ENCODE measurements around the gene LIME1.
"Not testable (repeated sequence)": the region's sequence is repeated elsewhere in the genome, so short reads cannot be mapped to it uniquely, and the experiment has no call there.

Gene LIME1

DNA sequence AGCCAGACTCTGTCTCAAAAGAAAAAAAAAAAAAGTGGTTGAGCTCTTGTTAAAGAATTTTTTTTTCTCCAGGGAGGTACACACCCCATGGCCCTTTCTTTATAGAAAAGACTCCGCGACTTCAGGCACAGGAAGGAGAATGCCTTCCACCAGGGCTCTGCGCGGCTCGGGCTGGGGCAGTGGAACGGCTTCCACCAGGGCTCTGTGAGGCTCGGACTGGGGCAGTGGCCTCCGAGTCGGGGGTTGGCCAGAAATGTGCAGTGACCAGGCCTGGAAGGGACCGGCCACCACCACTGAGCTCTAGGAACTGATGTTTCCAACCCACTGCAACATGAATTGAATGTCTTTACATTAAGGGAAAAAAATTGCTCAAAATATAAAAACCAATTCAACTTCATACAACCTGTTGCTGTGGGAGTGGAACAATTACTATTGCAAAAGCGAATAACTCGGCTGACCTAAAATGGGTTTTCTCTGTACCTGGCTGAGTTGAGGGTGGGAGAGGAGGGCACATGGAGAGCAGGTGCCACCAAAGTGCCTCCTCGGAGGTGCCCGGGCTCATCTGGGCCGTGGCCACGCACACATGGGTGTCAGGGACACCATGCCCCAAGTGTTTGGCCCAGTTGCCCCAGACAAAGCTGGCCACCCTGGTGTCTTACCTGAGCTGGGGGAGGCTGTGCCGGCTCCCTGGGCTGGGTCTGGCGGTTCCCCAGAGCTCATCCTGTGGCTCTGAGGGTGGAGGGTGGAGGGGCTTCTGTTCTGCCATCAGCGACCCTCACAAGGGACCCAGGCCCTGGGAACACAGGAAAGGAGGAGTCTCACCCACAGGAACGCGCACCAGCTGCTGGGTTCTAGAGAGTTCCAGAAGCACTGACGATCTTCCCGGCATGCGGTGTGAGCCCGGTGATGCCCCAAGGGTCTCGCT is 32.4 kb downstream of the LIME1 start:
- Histone ChIP-seq H3K4me1 (ENCODE audit: control insufficient read depth, insufficient read depth, low read length) (no peaks in the 10 kb centered on the region), H3K36me3 (ENCODE audit: control insufficient read depth, insufficient read depth, low read length) (peaks cover 11% of the 10 kb centered on the region; the same call in 1 of the 2 replicates), H3K9me3 (ENCODE audit: control insufficient read depth, insufficient read depth, low read length) (no peaks in the 10 kb centered on the region), H3K4me3 (ENCODE audit: low read length) (no peak overlapping the region), H3K27ac (ENCODE audit: low read length) (no peak overlapping the region), H3K27me3 (ENCODE audit: control insufficient read depth, insufficient read depth, low read length) (no peaks in the 10 kb centered on the region)
- no peak for DNase-seq (ENCODE audit: low read depth, low spot score)
- no CpG with 5 or more reads among the region's 26 CpGs for WGBS (ENCODE audit: insufficient coverage, insufficient read length)

DNA sequence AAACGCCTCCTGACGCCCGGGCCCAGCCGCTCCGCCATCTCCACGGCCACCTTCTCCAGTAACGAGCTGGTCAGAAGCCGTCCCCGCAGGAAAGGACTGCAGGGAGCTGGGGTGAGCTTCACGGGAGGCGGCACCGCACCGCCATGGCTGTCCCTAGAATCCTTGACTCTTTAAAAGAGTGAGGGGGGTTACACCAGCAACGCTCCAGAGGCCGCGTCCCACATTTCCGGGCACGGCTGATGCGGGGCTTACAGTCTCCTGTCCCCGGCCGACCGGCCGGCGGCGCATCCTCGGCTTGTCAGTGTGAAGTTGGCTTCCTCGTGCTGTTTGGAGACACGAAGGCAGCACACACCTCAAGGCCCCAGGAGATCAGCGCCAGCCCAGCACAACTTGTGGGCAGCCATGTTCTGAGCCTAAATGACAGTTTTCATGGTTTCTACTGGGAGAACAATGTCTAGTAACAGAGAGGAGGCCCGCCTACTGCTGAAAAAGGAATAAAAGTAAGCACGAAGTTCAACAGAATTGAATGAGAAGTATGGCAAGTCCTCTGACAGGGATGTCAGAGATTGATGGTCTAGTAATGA is 33.5 kb downstream of the LIME1 start:
- WGBS (ENCODE audit: insufficient coverage, insufficient read length) = no CpG with 5 or more reads among the region's 31 CpGs
- Histone ChIP-seq H3K4me1 (ENCODE audit: control insufficient read depth, insufficient read depth, low read length) (no peaks in the 10 kb centered on the region; the same call in 1 of the 2 replicates), H3K4me3 (ENCODE audit: low read length) (no peak overlapping the region), H3K9me3 (ENCODE audit: control insufficient read depth, insufficient read depth, low read length) (no peaks in the 10 kb centered on the region), H3K36me3 (ENCODE audit: control insufficient read depth, insufficient read depth, low read length) (peaks cover 11% of the 10 kb centered on the region; the same call in 1 of the 2 replicates), H3K27me3 (ENCODE audit: control insufficient read depth, insufficient read depth, low read length) (no peaks in the 10 kb centered on the region), H3K27ac (ENCODE audit: low read length) (no peak overlapping the region)
- no peak for DNase-seq (ENCODE audit: low read depth, low spot score)

DNA sequence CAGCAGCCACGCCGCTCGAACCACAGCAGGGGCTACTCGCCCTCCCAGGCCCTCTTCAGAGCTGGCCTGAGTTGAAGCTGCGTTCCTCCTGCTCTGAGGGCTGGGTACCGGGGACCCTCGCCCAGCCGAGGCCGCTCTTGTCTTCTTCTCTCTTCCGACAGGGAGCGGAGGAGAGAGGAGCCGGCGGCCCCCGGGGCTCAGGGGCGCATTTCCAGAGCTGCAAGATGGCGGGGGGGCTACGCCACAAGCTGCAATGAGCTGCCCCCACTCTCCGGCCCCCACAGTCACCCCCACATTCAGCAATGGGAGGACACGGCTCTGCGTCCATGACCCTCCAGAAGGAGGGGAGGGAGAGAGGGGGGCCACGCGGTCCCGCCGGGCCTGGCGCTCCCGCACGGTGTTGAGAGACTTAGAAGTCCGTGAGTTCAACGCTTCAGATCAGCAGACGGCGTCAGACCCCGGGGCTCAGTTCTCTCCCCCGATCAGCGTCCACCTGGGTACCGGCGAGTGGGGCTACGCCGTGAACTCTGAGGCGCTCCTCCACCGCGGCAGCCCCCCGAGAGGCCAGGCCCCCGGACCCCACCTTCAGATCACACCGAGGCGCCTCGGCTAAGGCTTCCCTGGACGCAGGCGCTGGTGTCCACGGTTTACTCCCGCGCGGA is 34.7 kb downstream of the LIME1 start:
- H3K4me1 ChIP-seq (ENCODE audit: control insufficient read depth, insufficient read depth, low read length) = peaks cover 1% of the 10 kb centered on the region; the same call in 1 of the 2 replicates
- no peak overlapping the region for H3K4me3 ChIP-seq (ENCODE audit: low read length)
- H3K36me3 ChIP-seq (ENCODE audit: control insufficient read depth, insufficient read depth, low read length) = peaks cover 11% of the 10 kb centered on the region; the same call in 1 of the 2 replicates
- no peaks in the 10 kb centered on the region for H3K27me3 ChIP-seq (ENCODE audit: control insufficient read depth, insufficient read depth, low read length)
- DNase-seq (ENCODE audit: low read depth, low spot score) = no peak
- no CpG with 5 or more reads among the region's 52 CpGs for WGBS (ENCODE audit: insufficient coverage, insufficient read length)
- no peak overlapping the region for H3K27ac ChIP-seq (ENCODE audit: low read length)
- no peaks in the 10 kb centered on the region for H3K9me3 ChIP-seq (ENCODE audit: control insufficient read depth, insufficient read depth, low read length)

DNA sequence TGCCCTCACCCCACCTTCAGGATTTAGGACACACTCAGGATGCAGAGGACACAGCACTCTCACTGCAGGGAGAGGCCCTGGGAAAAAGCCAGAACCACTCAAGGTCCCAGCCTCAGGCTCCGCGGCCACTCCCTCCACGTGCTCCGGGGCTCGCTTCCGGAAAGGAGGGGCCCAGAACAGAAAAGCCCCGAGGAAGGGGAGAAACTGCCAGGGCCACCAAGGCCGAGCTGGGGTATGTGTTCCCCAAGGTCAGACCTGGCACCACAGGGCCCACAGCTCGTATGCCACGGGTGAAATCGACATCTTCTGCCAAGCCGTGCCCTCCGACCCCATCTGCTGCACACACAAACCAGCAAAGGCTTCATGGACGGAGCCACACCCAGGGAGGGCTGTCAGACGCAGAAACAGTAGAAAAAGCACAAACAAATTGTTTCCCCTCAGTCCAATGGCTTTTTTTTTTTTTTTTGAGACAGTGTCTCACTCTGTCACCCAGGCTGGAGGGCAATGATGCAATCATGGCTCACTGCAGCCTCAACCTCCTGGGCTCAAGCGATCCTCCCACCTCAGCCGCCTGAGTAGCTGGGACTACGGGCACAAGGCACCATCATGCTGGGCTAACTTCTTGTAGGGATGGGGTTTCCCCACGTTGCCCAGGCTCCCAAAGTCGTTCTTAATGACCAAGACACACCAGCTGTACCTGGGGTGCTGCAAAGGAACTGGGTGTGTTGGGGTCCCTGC is 36.5 kb downstream of the LIME1 start:
- no peaks in the 10 kb centered on the region for H3K27me3 ChIP-seq (ENCODE audit: control insufficient read depth, insufficient read depth, low read length)
- no peaks in the 10 kb centered on the region for H3K9me3 ChIP-seq (ENCODE audit: control insufficient read depth, insufficient read depth, low read length)
- no peak overlapping the region for H3K4me3 ChIP-seq (ENCODE audit: low read length)
- H3K4me1 ChIP-seq (ENCODE audit: control insufficient read depth, insufficient read depth, low read length) = peaks cover 1% of the 10 kb centered on the region; the same call in 1 of the 2 replicates
- no peak for DNase-seq (ENCODE audit: low read depth, low spot score)
- peaks cover 8% of the 10 kb centered on the region; the same call in 1 of the 2 replicates for H3K36me3 ChIP-seq (ENCODE audit: control insufficient read depth, insufficient read depth, low read length)
- no peak overlapping the region for H3K27ac ChIP-seq (ENCODE audit: low read length)
- no CpG with 5 or more reads among the region's 20 CpGs for WGBS (ENCODE audit: insufficient coverage, insufficient read length)

DNA sequence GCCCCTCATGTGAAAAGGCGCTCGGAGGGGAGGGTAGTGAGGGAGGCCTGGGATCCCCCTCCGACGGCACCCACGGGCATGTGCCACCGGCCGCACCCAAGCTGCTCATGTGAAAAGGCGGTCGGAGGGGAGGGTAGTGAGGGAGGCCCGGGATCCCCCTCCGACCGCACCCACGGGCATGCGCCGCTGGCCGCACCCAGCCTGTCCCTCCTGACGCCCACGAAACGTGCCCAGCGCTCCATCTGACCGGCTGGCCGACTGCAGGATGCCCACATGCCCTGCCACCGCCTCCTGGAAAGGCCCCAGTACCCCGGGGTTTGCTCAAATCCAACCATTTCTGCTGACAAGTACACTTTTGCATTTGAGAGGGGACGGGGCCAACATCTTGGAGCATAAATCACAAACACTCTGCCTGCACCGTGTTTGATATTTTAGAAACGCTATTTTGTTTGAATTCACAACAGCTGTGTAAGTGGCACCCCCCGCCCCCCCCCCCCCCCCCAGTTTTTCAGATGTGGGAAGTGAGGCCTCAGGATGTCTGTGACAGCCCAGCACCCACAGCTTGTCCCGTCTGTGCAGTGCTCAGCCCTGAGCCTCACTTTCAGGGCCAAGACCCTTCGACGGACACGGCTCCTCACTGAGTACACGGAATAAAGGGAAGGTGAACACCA is 37.2 kb downstream of the LIME1 start:
- WGBS (ENCODE audit: insufficient coverage, insufficient read length) = no CpG with 5 or more reads among the region's 33 CpGs
- Histone ChIP-seq H3K4me3 (ENCODE audit: low read length) (no peak overlapping the region), H3K4me1 (ENCODE audit: control insufficient read depth, insufficient read depth, low read length) (peaks cover 1% of the 10 kb centered on the region; the same call in 1 of the 2 replicates), H3K9me3 (ENCODE audit: control insufficient read depth, insufficient read depth, low read length) (no peaks in the 10 kb centered on the region), H3K36me3 (ENCODE audit: control insufficient read depth, insufficient read depth, low read length) (peaks cover 8% of the 10 kb centered on the region; the same call in 1 of the 2 replicates), H3K27me3 (ENCODE audit: control insufficient read depth, insufficient read depth, low read length) (no peaks in the 10 kb centered on the region), H3K27ac (ENCODE audit: low read length) (no peak overlapping the region)
- DNase-seq (ENCODE audit: low read depth, low spot score) = no peak

DNA sequence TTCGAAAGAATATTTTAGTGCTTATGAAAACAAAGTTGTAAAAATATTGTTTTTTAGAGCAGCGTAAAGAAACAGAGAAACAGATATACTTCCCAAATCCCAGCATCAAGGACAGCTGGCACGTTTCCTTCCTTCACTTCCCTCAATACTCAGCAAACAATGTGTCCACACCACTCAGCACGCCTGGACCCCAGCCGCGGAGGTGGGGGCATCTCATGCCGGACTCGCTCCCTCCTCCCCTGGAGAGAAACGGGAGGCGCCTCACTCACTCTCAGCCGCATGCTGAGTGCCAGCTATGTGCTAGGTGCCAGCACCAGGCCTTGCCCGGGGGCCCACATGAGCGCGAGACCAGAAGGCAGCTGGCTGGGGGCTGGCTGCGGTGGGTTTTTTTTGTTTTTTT is 37.8 kb downstream of the LIME1 start:
- no peak overlapping the region for H3K4me3 ChIP-seq (ENCODE audit: low read length)
- no peaks in the 10 kb centered on the region for H3K27me3 ChIP-seq (ENCODE audit: control insufficient read depth, insufficient read depth, low read length)
- WGBS (ENCODE audit: insufficient coverage, insufficient read length) = no CpG with 5 or more reads among the region's 15 CpGs
- no peak overlapping the region for H3K27ac ChIP-seq (ENCODE audit: low read length)
- H3K9me3 ChIP-seq (ENCODE audit: control insufficient read depth, insufficient read depth, low read length) = no peaks in the 10 kb centered on the region
- H3K36me3 ChIP-seq (ENCODE audit: control insufficient read depth, insufficient read depth, low read length) = peaks cover 4% of the 10 kb centered on the region; the same call in 1 of the 2 replicates
- peaks cover 1% of the 10 kb centered on the region; the same call in 1 of the 2 replicates for H3K4me1 ChIP-seq (ENCODE audit: control insufficient read depth, insufficient read depth, low read length)
- DNase-seq (ENCODE audit: low read depth, low spot score) = no peak

DNA sequence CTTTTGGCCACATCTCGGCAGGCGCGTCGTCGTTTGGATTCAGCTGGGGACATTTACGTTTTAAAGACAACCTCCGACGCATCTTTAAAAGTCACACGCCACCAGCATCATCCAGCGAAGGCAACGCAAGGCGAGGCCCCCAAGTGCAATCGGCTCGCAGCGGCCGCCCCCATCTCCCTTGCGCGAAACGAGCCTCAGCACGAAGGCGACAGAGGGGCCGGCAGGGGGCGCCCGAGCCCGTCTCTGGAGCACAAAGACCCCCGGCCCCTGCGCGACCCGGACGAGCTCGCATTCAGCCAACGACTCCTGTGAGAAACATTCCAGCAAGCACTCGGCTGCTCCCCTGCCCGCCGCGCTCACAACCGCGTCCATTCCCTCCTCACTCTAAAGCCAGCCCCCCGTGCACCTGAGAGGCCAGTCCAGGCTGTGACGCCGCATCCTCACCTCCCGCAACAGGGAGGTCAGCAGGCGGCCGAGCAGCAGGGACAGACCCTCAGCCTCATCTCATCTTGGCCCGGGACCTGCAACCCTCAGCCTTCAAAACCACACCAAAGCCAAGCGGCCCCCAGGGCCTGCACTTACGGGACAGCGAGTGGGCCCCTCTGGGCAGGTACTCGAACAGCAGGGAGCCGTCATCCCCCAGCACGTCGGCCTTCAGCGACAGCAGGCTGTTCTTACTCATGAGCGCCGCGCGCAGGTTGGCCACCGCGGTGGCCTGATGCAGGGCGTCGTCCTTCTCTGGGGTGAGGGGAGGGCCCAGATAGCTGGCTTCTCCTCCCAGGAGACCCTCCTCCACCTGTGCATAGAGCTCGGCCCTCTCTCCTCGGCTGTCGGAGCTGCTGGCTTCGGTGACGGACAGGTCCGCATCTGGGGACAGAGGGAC is 38.9 kb downstream of the LIME1 start:
- peak overlapping the region; percentile 25; the same call in 1 of the 2 replicates for H3K4me3 ChIP-seq (ENCODE audit: low read length)

DNA sequence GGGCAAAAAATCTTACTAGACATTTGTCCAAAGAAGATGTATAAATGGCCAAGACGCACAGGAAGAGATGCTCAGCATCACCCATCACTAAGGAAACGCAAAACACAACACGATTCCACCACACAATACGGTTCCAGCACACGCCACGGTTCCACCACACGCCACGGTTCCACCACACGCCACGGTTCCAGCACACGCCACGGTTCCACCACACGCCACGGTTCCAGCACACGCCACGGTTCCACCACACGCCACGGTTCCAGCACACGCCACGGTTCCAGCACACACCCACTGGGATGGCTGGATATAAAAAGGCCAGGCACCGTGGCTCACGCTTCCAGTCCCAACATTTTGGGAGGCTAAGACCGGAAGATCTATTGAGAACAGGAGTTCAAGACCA is 40.4 kb downstream of the LIME1 start:
- not testable (repeated sequence) for H3K27me3 ChIP-seq (ENCODE audit: control insufficient read depth, insufficient read depth, low read length); H3K36me3 ChIP-seq (ENCODE audit: control insufficient read depth, insufficient read depth, low read length); H3K4me3 ChIP-seq (ENCODE audit: low read length); DNase-seq (ENCODE audit: low read depth, low spot score); H3K27ac ChIP-seq (ENCODE audit: low read length); H3K9me3 ChIP-seq (ENCODE audit: control insufficient read depth, insufficient read depth, low read length); H3K4me1 ChIP-seq (ENCODE audit: control insufficient read depth, insufficient read depth, low read length)
- WGBS (ENCODE audit: insufficient coverage, insufficient read length) = no CpG with 5 or more reads among the region's 23 CpGs

More for the DNA sequence above, 38.9 kb downstream of the LIME1 start:
- no peak for DNase-seq (ENCODE audit: low read depth, low spot score)
- peaks cover 3% of the 10 kb centered on the region; the same call in 1 of the 2 replicates for H3K36me3 ChIP-seq (ENCODE audit: control insufficient read depth, insufficient read depth, low read length)
- H3K27ac ChIP-seq (ENCODE audit: low read length) = no peak overlapping the region
- H3K27me3 ChIP-seq (ENCODE audit: control insufficient read depth, insufficient read depth, low read length) = no peaks in the 10 kb centered on the region
- WGBS (ENCODE audit: insufficient coverage, insufficient read length) = no CpG with 5 or more reads among the region's 67 CpGs
- H3K9me3 ChIP-seq (ENCODE audit: control insufficient read depth, insufficient read depth, low read length) = no peaks in the 10 kb centered on the region
- peaks cover 1% of the 10 kb centered on the region; the same call in 1 of the 2 replicates for H3K4me1 ChIP-seq (ENCODE audit: control insufficient read depth, insufficient read depth, low read length)

DNA sequence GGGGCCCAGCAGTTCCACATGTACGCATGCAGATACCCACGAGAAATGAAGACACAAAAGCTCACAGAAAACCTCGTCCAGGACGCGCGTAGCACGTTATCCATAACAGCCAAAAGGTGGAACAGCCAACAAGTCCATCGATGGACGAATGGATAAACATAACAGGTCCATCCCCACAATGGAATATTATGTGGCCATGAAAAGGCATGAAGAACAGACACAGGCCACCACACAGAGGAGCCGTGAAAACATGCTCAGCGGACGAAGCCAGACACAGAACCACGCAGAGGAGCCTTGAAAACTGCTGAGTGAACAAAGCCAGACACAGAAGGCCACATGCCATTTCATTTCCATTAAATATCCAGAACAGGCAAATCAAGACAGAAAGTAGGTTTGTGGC is 41.1 kb downstream of the LIME1 start:
- Histone ChIP-seq H3K27me3 (ENCODE audit: control insufficient read depth, insufficient read depth, low read length) (no peaks in the 10 kb centered on the region), H3K9me3 (ENCODE audit: control insufficient read depth, insufficient read depth, low read length) (no peaks in the 10 kb centered on the region), H3K36me3 (ENCODE audit: control insufficient read depth, insufficient read depth, low read length) (peaks cover 3% of the 10 kb centered on the region; the same call in 1 of the 2 replicates), H3K4me1 (ENCODE audit: control insufficient read depth, insufficient read depth, low read length) (peaks cover 1% of the 10 kb centered on the region; the same call in 1 of the 2 replicates), H3K4me3 (ENCODE audit: low read length) (no peak overlapping the region), H3K27ac (ENCODE audit: low read length) (no peak overlapping the region)
- no peak for DNase-seq (ENCODE audit: low read depth, low spot score)
- no CpG with 5 or more reads among the region's 13 CpGs for WGBS (ENCODE audit: insufficient coverage, insufficient read length)

All from iPS DF 6.9 (cell line).